Embryonic facial prominence (tissue), 1 donor: ENCODE data around the gene NWD2.

Experiments used
- DNase-seq: peaks from one replicate; pipeline ENCODE4 v3.0.0-alpha.2; 2016; ENCODE audit errors: extremely low spot score

Gene NWD2

DNA sequence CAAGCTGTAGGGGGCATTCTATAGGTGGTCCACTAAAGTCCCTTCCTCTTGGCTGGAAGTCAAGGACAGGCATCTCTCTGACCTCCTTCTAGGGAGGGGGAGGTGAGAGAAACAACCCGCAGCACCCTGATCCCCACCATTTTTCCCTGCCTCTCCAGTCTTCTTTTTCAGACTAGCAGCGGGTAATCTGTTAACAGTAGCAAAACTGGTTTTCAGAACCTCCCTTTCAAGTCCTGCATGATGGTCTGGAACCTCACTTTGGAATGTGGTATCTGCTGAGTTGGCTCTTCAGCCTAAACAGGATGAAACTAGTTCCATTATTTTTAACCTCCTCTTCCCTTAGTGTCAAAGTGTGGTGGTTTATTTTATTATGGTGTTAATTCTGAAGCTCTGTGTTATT lies 196.0 kb downstream of the NWD2 start:
- DNase-seq, result no peak

GRCh38 chr4:37441231-37442061 lies 196.9 kb downstream of the NWD2 start:
- DNase-seq, result no peak

DNA sequence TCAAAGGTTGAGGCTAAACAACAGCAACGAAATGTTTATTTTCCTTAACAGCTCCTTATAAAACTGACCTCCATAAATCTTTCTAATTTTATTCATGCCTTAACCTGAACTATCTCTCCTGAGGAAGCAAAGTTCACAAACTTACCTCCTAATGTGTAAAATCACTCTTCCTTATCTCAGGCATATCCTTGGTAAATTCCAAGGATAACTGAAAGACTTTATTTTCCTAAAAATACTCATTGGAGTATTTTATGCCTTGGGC lies 197.4 kb downstream of the NWD2 start:
- no peak for DNase-seq

DNA sequence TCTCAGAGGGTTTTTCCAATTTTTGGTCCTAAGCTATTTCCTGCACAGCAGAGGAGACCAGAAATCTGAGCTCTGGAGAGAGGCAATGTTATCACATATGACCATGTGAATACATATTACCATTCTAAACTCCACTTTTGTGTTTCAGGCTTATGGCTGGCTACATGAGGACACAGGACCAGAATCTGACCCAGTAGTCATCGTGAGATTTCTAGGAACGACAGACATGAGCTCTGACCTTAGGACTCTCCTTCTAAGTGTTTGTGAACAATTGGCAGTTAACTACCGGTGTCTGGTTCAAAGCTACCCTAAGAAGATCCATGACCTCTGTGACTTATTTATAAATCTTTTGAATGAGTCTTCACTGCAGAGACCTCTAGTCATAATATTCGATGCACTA lies 198.6 kb downstream of the NWD2 start:
- no peak for DNase-seq

DNA sequence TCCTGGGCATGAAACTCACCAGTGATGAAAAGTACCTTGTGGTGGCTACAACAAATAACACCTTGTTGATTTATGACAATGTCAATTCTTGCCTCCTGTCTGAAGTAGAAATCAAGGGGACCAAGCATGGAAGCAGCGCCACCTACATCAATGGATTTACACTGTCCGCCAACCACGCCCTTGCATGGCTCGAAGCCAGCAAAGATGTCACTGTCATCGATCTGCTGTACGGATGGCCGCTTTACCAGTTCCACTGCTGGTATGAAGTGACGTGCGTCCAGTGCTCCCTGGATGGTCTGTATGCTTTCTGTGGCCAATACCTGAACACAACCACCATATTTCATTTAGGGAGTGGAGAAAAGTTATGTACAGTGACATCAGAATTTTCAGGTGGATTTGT lies 200.5 kb downstream of the NWD2 start:
- DNase-seq, result no peak

GRCh38 chr4:37446016-37446415 lies 201.5 kb downstream of the NWD2 start:
- DNase-seq, result no peak

- DNase-seq, result no peak
Measured at GRCh38 chr4:37447886-37448285, 203.3 kb downstream of the NWD2 start.

DNA sequence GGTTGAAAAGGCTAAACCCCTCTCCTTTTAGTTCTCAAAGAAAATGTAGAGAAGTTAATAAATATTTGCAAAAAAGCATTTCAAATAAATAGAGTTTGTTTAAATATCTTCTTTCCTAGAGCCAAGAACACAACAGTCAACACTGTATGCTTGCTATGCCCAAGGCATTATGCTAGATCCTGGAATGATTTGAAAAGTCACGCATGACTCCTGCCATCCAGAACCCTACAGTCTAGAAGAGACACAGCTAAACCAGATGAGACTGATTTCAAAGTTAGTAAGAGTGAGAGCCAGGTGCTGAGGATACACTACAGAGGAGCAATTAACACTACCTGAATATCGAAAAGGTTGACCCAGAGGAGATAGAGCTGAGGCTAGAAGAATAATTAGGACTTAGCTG lies 205.8 kb downstream of the NWD2 start:
- DNase-seq, result no peak

- no peak for DNase-seq
Measured at GRCh38 chr4:37450911-37451310, 206.4 kb downstream of the NWD2 start.

- DNase-seq, result no peak
Measured at GRCh38 chr4:37451656-37452055, 207.1 kb downstream of the NWD2 start.

- peak; percentile 65 for DNase-seq
Measured at GRCh38 chr4:37452952-37453280, 208.4 kb downstream of the NWD2 start.

DNA sequence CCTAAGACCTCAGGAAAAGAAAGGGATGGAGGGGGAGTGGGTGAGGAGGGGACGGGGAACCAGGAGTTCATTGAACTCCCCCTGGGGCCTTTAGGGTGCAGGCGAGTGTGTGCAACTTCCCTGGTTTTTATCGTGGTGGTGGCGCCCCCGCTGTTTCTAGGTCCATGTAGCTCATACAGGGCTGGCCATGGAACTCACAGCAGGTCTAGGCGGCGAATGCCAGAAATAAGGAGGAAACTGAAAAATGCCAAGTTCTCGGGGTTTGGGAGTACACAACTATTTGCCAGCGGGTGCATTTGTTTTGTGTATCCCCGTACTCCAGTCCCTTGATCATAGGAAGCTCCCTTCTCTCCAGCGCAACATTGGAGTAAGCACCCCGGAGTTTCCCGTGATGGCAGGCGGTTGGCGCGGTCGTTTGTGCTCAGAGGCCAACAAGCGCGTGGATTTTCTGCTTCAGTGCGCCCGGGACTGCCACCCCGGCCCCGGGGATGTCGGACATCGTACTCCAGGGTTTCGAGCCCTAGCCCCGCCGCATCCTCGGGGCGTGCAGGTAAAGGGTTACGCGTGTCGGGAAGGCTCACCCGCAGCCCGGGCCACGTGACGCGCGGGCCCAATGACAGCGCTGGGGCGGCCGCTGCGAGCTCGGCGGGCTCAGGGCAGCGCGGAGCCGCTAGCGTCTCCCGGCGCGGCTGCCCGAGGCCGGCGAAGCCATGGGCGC lies 208.9 kb downstream of the NWD2 start:
- no peak for DNase-seq

DNA sequence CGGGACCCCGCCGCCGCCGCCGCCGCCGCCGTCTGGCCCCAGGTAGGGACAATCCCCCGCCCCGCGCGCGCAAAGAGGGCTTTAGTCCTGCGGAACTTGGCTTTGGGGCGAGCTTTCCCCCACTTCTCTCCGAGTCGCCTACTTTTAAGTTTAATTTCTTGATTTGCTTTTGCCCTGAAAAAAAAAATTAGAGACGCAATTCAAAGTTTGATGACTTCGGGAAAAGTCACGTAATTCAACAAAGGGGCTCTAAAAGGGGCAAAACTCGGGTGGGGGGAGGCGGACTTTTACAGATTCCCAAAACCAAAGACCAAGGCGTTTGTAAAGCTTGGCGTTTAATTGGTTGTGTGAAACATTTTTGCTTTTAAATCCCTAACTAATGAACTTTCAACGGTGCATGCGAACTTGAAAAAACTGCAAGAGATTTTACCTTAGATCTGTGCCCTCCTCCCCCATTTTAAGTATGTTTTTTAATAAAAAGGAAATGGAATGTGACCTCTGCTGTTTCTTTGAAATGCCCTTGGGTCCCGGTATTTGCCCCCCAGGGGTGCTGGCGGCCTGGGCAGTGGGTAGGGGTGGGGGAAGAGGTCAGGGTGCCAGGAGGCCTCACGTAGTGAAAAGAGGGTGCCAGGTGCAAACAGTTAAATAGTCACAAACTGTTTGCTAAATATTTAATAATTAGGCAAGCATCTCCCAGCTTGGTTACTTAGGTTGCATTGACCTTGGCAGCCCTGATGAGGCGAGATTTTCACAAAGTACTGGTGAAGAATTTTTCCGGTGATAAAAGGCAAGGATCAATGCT lies 209.7 kb downstream of the NWD2 start:
- DNase-seq, result no peak

- no peak for DNase-seq
Measured at GRCh38 chr4:37455301-37456131, 211.0 kb downstream of the NWD2 start.

DNA sequence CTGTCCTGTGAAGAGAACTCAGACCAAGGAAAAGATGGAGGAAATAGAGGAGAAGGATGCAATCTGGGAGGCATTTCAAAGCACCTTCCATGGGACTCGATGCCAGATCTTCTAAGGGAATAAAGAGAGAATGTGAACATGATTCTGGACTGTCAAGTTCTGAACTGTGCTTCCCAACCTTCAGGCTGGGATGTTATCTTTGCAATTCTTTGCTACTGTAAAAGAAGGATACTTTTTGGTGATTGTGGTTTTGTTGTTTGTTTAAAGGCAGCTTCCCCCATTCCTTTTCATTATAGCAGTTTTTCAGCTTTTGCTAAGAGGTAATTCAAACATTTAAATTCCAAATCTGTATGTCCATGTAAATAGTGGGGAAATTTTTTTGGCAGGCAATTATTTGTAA lies 217.3 kb downstream of the NWD2 start:
- DNase-seq, result no peak

- DNase-seq, result no peak
Measured at GRCh38 chr4:37463033-37463856, 218.7 kb downstream of the NWD2 start.

DNA sequence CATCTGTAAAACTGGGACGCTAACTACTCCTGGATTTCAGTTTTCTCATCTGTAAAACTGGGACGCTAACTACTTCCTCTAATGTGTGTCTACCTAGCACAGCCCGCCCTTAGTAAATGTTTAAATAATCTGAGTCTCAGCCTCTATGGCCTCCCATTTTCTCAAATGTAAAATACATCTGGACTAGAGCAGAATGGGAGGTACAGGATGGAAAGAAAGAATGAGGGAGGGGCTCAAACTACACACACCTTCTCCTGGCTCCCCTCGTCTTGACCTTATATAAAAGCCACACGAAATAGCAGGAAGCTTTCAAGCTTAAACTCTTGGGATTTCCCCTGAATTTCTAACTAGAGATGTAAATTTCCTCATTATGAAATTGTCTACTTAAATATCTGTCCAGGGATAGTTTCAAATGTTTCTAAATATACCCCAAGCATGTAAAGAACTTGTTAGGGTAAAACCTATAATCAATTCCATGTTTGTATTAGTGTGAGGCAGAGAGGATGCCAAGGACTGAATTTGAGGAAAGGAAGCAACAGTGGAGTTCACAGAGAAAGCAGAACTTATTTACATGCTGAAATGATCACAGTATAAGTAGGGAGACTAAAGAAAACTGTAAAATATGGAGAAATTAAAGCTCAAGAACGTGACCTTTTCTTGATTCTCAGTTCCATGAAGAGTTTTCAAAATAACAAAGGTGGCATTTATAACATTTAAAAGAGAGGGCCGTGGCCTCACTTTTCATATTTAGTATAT lies 220.0 kb downstream of the NWD2 start:
- peak; percentile 59 for DNase-seq

DNA sequence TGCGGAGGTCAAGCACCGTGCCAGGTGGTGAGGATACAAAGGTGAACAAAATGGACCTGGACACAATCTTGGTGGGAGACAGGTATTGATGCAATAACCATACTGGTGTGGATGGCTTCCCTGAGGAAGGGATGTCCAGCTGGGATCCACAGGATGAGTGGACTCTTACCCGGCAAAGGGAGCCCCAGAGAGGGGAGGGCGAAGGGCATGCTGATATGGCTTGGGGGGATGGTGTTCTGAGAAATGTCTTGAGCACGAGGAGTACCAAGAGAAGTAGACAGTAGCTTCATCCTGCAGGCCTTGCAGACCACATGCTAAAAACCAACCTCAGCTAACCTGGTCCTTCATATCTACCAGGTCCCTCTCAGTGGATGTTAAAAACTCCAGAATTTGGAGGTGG lies 220.8 kb downstream of the NWD2 start:
- no peak for DNase-seq

- no peak for DNase-seq
Measured at GRCh38 chr4:37465845-37466244, 221.3 kb downstream of the NWD2 start.

DNA sequence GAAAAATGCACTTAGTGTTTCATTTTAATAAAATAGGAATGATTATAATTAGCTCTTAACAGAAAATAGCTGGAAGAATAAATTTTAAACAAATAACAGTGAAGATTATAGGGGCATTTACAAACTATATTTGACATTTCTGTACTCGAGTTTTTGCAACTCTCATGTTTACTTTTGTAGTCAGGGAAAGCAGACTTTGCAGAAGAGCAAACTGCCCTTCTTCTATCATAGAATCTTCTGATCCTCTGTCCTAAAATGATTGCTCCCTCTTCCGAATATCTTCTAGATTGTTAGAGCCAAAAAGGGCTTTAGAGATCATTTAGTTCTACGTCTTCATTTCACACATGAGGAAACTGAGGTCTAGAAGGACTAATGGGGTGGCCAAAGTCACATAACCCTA lies 222.7 kb downstream of the NWD2 start:
- no peak for DNase-seq
